Amniotic epithelial cell (primary cell): Measurements from ENCODE around the gene H6PD.

Experiments
- DNase-seq: peaks from one replicate; pipeline ENCODE4 v3.0.0-alpha.2; 2010; ENCODE audit warnings: low read depth

Gene H6PD

DNA sequence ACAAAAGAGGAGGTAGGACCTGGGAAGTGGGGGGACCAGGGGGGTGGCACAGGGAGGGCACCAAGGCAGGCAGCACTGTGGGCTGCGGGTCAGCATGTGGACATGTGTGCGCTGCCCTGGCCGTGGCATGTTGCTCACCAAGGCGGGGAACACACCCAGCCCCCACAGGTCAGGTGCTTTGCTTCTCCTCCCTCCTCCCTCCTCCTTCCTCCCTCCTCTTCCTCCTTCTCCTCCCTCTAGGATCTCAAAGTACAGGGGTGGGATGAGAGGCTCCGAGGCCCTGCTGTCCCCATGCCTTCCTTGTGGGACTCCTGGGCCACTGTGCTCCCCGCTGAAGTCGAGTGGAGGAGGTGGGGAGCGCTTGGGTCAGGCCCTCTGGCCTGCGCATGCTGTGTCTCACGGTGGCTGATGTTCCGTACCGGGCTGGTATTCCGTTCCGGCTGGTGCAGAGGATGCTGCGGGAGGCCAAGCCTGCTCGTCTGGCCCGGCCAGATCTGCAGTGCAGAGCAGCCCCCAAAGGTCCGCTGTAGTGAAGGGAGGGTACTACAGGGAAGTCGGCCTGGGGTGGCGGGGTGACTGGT is 84.7 kb downstream of the H6PD start:
- DNase-seq = no peak

DNA sequence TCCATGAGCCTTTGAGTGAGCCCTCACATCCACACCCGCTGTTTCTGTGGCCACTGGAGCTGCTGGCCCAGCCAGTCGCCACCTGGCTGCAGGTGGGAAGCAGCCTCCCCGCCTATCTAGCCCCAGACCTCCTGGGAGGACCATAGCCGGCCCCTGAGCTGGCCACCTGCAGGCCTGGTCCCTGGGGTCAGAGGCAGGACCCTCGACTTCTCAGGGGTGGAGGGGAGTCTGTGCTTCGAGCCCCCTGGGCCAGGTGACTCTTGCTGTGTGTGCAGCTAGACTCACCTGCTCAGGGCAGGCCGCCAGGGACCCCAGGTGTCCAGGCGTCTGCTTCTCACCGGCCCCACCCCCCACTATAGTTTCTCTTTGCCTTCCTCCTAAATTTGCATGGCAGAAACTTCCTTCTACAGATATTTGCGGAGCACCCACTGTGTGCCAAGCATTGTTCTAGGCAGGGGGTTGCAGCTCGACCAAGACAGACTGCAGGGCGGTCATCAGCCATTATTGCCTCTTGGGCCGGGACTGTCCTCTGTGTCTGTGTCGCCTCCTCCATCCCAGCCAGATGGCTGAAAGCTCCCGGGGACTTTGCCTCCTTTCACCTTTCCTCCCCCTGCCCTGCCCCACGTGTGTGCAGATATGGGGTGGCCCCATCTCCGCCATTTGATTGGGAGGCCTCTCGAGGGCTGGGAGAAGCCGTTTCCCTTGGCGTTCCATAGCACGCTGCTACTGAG is 85.4 kb downstream of the H6PD start:
- no peak for DNase-seq
